HEK293T (cell line): Measurements from ENCODE around the gene SSH2.
"Not testable (repeated sequence)": the region's sequence is repeated elsewhere in the genome, so short reads cannot be mapped to it uniquely, and the experiment has no call there.

Experiments
- CTCF ChIA-PET: fragments of 350-600 bp; formaldehyde crosslinking; extraction: SDS; loops from one replicate; lab custom pipeline; 2021; ENCODE audit warnings: antibody characterized with exemption, inconsistent platforms; lab: Yijun Ruan, JAX
- POLR2A ChIA-PET: fragments of 350-600 bp; formaldehyde crosslinking; extraction: SDS; loops from one replicate; lab custom pipeline; 2020; ENCODE audit warnings: antibody characterized with exemption, inconsistent platforms; lab: Yijun Ruan, JAX
- DNase-seq: peaks from one replicate; pipeline ENCODE4 v3.0.0; 2012; ENCODE audit warnings: mixed read lengths; ENCODE audit errors: extremely low spot score
- ARNT ChIP-seq: fragments of 450-650 bp; IDR thresholded peaks from 2 replicates; pipeline ENCODE4 v1.6.1; 2017; ENCODE audit warnings: mild to moderate bottlenecking
- BHLHE40 ChIP-seq: fragments of 450-650 bp; IDR thresholded peaks from 2 replicates; pipeline ENCODE4 v1.6.1; 2016; ENCODE audit warnings: mild to moderate bottlenecking, moderate library complexity, borderline replicate concordance
- CTBP1 ChIP-seq: fragments of 450-650 bp; IDR thresholded peaks from 2 replicates; pipeline ENCODE4 v1.6.1; 2016; ENCODE audit warnings: borderline replicate concordance
- ELF4 ChIP-seq: fragments of 450-650 bp; IDR thresholded peaks from 2 replicates; pipeline ENCODE4 v1.6.1; 2017; ENCODE audit warnings: antibody characterized with exemption
- FOXA1 ChIP-seq: fragments of 450-650 bp; IDR thresholded peaks from 2 replicates; pipeline ENCODE4 v1.6.1; 2016; ENCODE audit warnings: mild to moderate bottlenecking
- FOXK2 ChIP-seq: fragments of 450-650 bp; IDR thresholded peaks from 2 replicates; pipeline ENCODE4 v1.6.1; 2016; ENCODE audit warnings: mild to moderate bottlenecking
- FOXM1 ChIP-seq: fragments of 450-650 bp; IDR thresholded peaks from 2 replicates; pipeline ENCODE4 v1.6.1; 2017; ENCODE audit warnings: mild to moderate bottlenecking, borderline replicate concordance
- HDGF ChIP-seq: fragments of 450-650 bp; IDR thresholded peaks from 2 replicates; pipeline ENCODE4 v1.6.1; 2017; ENCODE audit warnings: antibody characterized with exemption, borderline replicate concordance
- L3MBTL2 ChIP-seq: fragments of 450-650 bp; conservative IDR thresholded peaks from 2 replicates; pipeline ENCODE4 v1.6.1; 2016; ENCODE audit warnings: mild to moderate bottlenecking
- LEF1 ChIP-seq: fragments of 450-650 bp; IDR thresholded peaks from 2 replicates; pipeline ENCODE4 v1.6.1; 2017; ENCODE audit warnings: mild to moderate bottlenecking, borderline replicate concordance
- NFRKB ChIP-seq: fragments of 450-650 bp; IDR thresholded peaks from 2 replicates; pipeline ENCODE4 v1.6.1; 2016; ENCODE audit warnings: mild to moderate bottlenecking, moderate library complexity
- SP1 ChIP-seq: fragments of 450-650 bp; IDR thresholded peaks from 2 replicates; pipeline ENCODE4 v1.6.1; 2017
- SUZ12 ChIP-seq: fragments of 450-650 bp; IDR thresholded peaks from 2 replicates; pipeline ENCODE4 v1.6.1; 2016; ENCODE audit warnings: mild to moderate bottlenecking
- TARDBP ChIP-seq: fragments of 450-650 bp; IDR thresholded peaks from 2 replicates; pipeline ENCODE4 v1.6.1; 2016
- ZNF384 ChIP-seq: fragments of 450-650 bp; IDR thresholded peaks from 2 replicates; pipeline ENCODE4 v1.6.1; 2016
- TF ChIP-seq, protein P1 (sequence below): fragments of 450-650 bp; IDR thresholded peaks from 2 replicates; pipeline ENCODE4 v1.6.1; 2016

The SSH2 gene

DNA sequence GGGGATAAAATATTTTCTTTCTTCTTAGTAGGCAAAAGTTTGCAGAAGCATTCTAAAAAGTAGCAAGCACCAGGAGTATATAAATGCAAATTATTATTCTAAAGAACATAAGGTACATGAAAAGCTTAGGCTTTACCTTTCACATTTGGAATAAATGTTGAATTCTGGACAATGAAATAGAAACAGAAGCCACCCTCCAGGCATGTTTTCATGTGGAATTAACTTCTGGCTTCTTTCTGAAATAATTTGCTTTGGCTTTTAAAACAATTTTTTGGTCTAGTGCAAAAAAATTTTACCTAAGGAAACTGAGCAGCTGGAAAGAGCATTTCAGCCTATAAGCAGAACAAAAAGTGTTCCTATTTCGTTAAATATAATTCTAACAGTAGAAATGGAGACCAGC is 197.8 kb downstream of the SSH2 start:
- POLR2A ChIA-PET, result no interaction called here
- no peak for DNase-seq
- CTCF ChIA-PET, result no interaction called here
- TF ChIP-seq BHLHE40, result no peak
- TF ChIP-seq L3MBTL2, result no peak
- no peak for TF ChIP-seq CTBP1
- TF ChIP-seq TARDBP, result no peak
- no peak for TF ChIP-seq HDGF
- TF ChIP-seq LEF1, result no peak
- no peak for TF ChIP-seq ZNF384
- no peak for TF ChIP-seq FOXK2
- TF ChIP-seq NFRKB, result no peak
- TF ChIP-seq FOXM1, result no peak

DNA sequence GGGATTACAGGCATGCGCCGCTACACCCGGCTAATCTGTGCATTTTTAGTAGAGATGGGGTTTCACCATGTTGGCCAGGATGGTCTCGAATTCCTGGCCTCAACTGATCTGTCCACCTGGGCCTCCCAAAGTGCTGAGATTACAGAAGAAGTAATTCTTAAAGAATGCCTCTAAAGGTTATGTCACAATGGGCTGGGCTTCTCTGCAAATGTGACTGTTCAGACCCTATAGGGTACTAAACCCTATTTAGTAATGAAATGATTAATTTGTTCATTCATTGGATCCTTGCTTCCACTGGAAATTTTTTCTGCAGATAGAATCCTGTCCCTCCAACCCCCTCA is 198.5 kb downstream of the SSH2 start:
- TF ChIP-seq NFRKB (no peak), TARDBP (no peak), HDGF (no peak), ARNT (no peak), LEF1 (no peak), SP1 (no peak), FOXA1 (no peak), FOXM1 (no peak), BHLHE40 (no peak)
- TF ChIP-seq, protein P1, sequence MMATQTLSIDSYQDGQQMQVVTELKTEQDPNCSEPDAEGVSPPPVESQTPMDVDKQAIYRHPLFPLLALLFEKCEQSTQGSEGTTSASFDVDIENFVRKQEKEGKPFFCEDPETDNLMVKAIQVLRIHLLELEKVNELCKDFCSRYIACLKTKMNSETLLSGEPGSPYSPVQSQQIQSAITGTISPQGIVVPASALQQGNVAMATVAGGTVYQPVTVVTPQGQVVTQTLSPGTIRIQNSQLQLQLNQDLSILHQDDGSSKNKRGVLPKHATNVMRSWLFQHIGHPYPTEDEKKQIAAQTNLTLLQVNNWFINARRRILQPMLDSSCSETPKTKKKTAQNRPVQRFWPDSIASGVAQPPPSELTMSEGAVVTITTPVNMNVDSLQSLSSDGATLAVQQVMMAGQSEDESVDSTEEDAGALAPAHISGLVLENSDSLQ, result no peak
- DNase-seq, result no peak
- POLR2A ChIA-PET, result no interaction called here
- CTCF ChIA-PET, result no interaction called here

DNA sequence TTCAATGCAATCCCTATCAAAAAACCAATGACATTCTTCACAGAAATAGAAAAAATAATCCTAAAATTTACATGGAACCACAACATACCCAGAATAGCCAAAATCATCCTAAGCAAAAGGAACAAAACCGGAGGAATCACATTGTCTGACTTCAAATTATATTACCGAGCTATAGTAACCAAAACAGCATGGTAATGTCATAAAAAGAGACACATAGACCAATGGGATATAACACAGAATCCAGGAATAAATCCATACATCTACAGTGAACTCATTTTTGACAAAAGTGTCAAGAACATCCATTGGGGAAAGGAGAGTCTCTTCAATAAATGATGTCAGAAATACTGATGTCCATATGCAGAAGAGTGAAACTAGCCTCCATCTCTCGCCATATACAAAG is 201.5 kb downstream of the SSH2 start:
- DNase-seq, result no peak
- CTCF ChIA-PET, result no interaction called here
- POLR2A ChIA-PET, result no interaction called here
- TF ChIP-seq ARNT, result no peak

DNA sequence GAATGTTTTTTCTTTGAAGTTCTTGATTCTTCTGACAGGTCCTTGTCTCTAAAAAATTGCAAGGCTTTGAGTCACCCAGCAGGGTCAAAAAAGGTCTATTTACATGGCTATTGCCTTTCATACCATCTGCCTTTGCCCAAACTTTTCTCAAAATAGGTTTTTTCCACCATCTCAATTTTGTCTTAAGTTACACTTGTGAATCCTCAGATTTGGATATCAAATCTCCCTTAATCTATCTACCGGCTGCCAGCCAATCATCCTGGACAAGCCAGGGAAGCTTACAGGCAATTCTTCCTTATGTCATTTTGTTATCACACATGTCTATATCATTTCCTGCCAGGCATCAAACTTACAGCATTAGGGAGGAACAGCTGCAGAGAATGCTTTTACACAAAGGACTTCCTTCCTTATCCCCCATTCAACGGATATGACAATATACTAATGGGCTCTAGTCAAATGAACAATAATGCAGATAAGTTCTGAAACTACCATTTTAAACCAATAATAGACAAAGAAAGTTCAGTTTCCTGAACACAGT is 203.2 kb downstream of the SSH2 start:
- ChIA-PET CTCF (no interaction called here), POLR2A (interaction anchor here (1.2 kb wide), 1 partner anchor 24 kb away, joined by 7 read pairs; no protein-coding TSS in a partner anchor)
- TF ChIP-seq LEF1 (no peak), L3MBTL2 (no peak), ELF4 (no peak), ARNT (no peak), FOXA1 (no peak), BHLHE40 (no peak), SUZ12 (no peak), HDGF (no peak), ZNF384 (no peak), SP1 (no peak), FOXM1 (no peak), FOXK2 (no peak), NFRKB (no peak), TARDBP (no peak)
- TF ChIP-seq, protein P1, result no peak
- no peak for DNase-seq

DNA sequence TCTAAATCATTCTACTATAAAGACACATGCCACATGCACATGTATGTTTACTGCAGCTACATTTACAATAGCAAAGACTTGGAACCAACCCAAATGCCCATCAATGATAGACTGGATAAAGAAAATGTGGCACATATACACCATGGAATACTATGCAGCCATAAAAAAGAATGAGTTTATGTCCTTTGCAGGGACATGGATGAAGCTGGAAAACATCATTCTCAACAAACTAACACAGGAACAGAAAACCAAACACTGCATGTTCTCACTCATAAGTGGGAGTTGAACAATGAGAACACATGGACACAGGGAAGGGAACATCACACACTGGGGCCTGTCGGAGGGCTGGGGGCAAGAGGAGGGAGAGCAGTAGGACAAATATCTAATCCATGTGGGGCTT is 204.6 kb downstream of the SSH2 start:
- CTCF ChIA-PET, POLR2A ChIA-PET, DNase-seq: not testable (repeated sequence)

DNA sequence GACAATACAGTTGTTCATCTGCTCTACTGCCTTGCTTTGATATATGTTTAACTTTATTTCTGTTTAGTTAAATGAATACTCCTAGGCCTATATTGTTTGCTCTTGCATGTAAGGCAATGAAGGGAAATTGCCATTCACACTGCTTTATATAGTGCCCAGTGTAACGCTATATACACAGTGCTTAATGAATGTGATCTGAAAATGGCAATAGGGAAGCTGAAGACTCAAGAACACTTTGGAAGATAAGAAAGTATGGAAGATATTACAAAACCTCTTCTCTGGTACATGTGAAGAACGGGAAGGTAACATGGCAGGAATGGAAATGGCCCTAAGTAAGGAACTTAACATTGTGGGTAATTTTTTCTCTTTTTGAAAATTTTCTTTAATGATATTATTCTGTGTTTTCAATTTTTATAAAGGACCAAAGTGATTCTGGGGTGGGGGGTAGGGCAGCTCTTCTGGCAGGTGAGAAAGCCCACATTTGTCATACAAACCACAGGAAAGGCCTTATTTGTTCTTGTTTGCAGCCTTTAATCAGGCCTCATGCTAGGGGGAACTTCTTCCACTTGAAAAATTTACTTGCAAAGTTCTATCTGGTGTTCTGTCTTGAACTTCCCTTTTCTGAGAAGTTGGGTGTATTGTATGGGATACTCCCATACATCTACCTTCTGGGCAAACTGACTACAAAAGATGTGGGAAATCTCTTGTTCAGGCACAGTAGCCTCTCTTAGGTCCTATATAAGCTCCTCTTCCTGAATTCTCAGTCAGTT is 206.6 kb downstream of the SSH2 start:
- CTCF ChIA-PET, result interaction anchor here (0.7 to 0.8 kb wide), 3 partner anchors 11 to 209 kb away, joined by 3 to 4 read pairs (median 3); no protein-coding TSS in a partner anchor
- POLR2A ChIA-PET, result no interaction called here
- no peak for DNase-seq
- TF ChIP-seq ARNT (no peak), FOXA1 (no peak), LEF1 (no peak), FOXK2 (no peak), ZNF384 (no peak), NFRKB (no peak), HDGF (no peak)

DNA sequence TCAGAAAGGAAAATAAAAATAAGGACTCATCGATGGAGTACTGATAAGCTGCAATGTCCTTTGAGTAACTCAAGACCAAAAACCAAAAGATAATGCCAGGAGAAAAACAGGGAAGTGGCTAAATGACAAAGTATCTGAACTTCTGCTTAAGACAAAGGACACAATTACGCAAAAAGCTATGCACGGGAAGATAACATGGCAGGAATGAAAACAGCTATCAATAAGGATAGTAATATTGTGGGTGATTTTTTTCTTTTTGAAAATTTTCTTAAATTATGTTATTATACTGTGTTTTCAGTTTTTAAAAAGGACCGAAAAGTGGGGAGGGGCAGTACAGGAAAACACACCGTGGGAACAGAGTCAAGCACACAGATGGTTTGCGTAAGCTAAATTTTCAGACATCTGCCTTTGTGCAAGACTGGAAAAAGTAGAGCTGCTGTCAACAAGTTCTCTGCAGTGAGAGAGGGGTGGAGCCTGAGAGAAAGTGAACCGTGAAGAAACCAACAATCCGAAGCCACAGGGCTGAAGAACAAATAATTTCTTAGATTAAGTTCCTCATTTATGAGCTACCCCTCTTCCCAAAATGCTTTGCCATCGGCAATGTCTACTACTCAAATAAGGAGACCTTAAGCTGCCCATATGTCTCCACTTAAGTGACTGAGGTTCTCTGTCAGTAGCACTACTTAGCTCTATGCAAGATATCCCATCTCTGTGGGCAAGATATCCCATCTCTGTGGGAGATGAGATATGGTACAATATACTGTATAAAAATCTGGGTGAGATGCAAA is 207.4 kb downstream of the SSH2 start:
- peak; percentile 6 for DNase-seq
- ChIA-PET CTCF (interaction anchor here (0.7 to 1.0 kb wide), 3 partner anchors 11 to 209 kb away, joined by 3 to 5 read pairs (median 4); no protein-coding TSS in a partner anchor), POLR2A (no interaction called here)
- TF ChIP-seq LEF1 (no peak), BHLHE40 (no peak), CTBP1 (no peak), ELF4 (no peak), ZNF384 (no peak), FOXK2 (no peak), TARDBP (no peak), FOXA1 (no peak), SP1 (no peak), FOXM1 (no peak), NFRKB (no peak), ARNT (no peak), HDGF (no peak), L3MBTL2 (no peak), SUZ12 (no peak)
- TF ChIP-seq, protein P1, result no peak
